WERI-Rb-1 (cell line): Measurements from ENCODE around the gene XPO6.

ENCODE experiments used
- DNase-seq: peaks from one replicate; pipeline ENCODE4 v3.0.0-alpha.2; 2020
- H3K27ac ChIP-seq: fragments of 250-450 bp; sonication (Bioruptor Pico); 2 replicates; pipeline ENCODE4 v1.5.1; 2020; ENCODE audit warnings: mild to moderate bottlenecking, moderate library complexity
- H3K27me3 ChIP-seq: fragments of 250-450 bp; sonication (Bioruptor Pico); 2 replicates; pipeline ENCODE4 v1.5.1; 2021; ENCODE audit warnings: mild to moderate bottlenecking, low read depth, moderate library complexity; ENCODE audit not compliant: insufficient read depth, severe bottlenecking
- H3K36me3 ChIP-seq: fragments of 250-450 bp; sonication (Bioruptor Pico); 2 replicates; pipeline ENCODE4 v1.5.1; 2020; ENCODE audit warnings: mild to moderate bottlenecking, moderate library complexity
- H3K4me3 ChIP-seq: 2 replicates; pipeline ENCODE4 v1.5.1; 2011; ENCODE audit warnings: low read depth, mild to moderate bottlenecking, control low read depth, low read length
- H3K9me3 ChIP-seq: fragments of 250-450 bp; sonication (Bioruptor Pico); 2 replicates; pipeline ENCODE4 v1.5.1; 2021; ENCODE audit warnings: mild to moderate bottlenecking, moderate library complexity; ENCODE audit not compliant: severe bottlenecking
- CTCF ChIP-seq: IDR thresholded peaks from 2 replicates; pipeline ENCODE4 v1.5.1; 2011; ENCODE audit warnings: low read depth, mild to moderate bottlenecking, control low read depth, inconsistent platforms, low read length

Gene XPO6

GRCh38 chr16:28207399-28207798 lies 4.4 kb downstream of the XPO6 start:
- no peak for DNase-seq
- Histone ChIP-seq H3K27ac (no peak overlapping the region), H3K36me3 (peaks cover 72% of the 10 kb centered on the region), H3K27me3 (no peaks in the 10 kb centered on the region), H3K9me3 (no peaks in the 10 kb centered on the region), H3K4me3 (no peak overlapping the region)
- TF ChIP-seq CTCF = no peak

GRCh38 chr16:28205974-28206373 lies 5.8 kb downstream of the XPO6 start:
- TF ChIP-seq CTCF = no peak

GRCh38 chr16:28205117-28205899 lies 6.5 kb downstream of the XPO6 start:
- H3K36me3 ChIP-seq = peaks cover 88% of the 10 kb centered on the region
- H3K9me3 ChIP-seq = no peaks in the 10 kb centered on the region
- H3K27me3 ChIP-seq = no peaks in the 10 kb centered on the region
- no peak overlapping the region for H3K27ac ChIP-seq
- H3K4me3 ChIP-seq = no peak overlapping the region
- no peak for TF ChIP-seq CTCF
- no peak for DNase-seq

More at GRCh38 chr16:28205974-28206373, 5.8 kb downstream of the XPO6 start:
- H3K27ac ChIP-seq = no peak overlapping the region
- H3K9me3 ChIP-seq = no peaks in the 10 kb centered on the region
- no peaks in the 10 kb centered on the region for H3K27me3 ChIP-seq
- no peak overlapping the region for H3K4me3 ChIP-seq
- DNase-seq = no peak
- peaks cover 86% of the 10 kb centered on the region for H3K36me3 ChIP-seq

- no peak for TF ChIP-seq CTCF
- DNase-seq = no peak
- H3K9me3 ChIP-seq = no peaks in the 10 kb centered on the region
- no peak overlapping the region for H3K4me3 ChIP-seq
- no peaks in the 10 kb centered on the region for H3K27me3 ChIP-seq
- peaks cover 88% of the 10 kb centered on the region for H3K36me3 ChIP-seq
- H3K27ac ChIP-seq = no peak overlapping the region
Observed at GRCh38 chr16:28204622-28205021, 7.1 kb downstream of the XPO6 start.

GRCh38 chr16:28204204-28204603 lies 7.6 kb downstream of the XPO6 start:
- no peaks in the 10 kb centered on the region for H3K9me3 ChIP-seq
- H3K27ac ChIP-seq = no peak overlapping the region
- TF ChIP-seq CTCF = no peak
- H3K36me3 ChIP-seq = peaks cover 87% of the 10 kb centered on the region
- no peak for DNase-seq
- no peaks in the 10 kb centered on the region for H3K27me3 ChIP-seq
- no peak overlapping the region for H3K4me3 ChIP-seq
